Pulmonary artery endothelial cell (primary cell): ENCODE results near the gene IL5RA. TPM values are rescaled to one million over a fixed set of nuclear protein-coding genes. Genes with fewer than 3 reads are reported as not detected.

Source experiments
- DNase-seq: peaks from one replicate; pipeline ENCODE4 v3.0.0-alpha.2; 2011; ENCODE audit warnings: low read depth, low spot score
- total RNA-seq: library from RNA; depleted of rRNA; stranded (reverse); fragments of >200 nt; gene quantifications from 2 replicates; pipeline ENCODE4 v1.2.3, GENCODE V29; 2014

IL5RA gene
- total RNA-seq, 1 donor from 2014 or later: not detected

DNA sequence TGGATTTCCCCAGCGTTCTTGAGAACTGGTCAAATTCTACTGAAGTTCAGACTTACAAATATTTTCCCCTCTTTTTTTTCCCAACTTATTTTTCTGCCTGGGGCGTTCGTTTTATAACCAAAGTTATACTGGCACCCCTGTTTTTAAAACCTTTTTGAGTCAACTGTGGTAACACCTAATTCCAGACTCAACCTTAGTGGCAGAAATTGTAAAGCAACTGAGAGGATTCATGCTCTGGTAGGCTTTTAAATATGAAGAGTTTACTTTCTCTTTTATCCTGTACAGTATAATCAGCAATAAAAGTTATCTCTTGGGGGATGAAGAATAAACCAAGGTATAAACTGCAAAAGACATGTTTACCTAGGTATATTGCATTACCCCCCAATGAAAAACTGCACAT is 2.3 kb downstream of the IL5RA start:
- no peak for DNase-seq

DNA sequence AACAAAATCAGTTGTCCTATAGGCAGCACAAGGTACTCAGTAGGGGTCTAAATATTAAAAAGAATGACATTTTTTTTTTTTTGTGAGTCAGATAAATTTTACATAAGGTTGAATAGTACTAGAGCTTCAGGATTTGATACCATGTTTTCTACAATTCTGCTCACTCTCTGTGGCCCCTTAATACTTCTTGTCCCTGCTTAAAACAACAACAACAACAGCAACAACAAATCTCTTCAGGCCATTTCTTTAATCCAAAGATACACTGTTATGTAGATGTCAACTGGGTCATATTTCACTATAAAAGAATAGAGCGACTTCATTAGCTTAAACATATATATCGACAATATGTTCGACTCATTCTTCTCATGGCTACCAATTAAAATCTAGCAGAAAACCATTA is 3.0 kb downstream of the IL5RA start:
- no peak for DNase-seq

DNA sequence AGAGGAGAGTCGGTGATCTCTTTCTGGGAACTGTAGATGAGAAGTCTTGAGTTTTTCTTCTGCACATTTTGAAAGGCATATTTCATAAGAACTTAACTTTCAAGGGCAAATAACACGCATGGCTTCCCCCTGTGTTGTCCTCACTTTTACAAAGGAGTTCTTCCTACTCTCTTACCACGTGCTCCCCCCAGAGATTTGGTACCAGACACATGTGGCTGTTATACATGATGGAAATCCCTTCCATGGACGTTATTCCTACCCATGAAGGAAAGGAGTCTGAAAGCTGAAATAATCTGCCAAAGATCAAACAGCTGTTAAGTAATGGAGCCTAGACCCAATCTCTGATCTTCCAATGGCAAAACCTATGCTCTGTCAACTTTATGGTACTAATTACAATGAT is 4.4 kb downstream of the IL5RA start:
- DNase-seq: no peak

DNA sequence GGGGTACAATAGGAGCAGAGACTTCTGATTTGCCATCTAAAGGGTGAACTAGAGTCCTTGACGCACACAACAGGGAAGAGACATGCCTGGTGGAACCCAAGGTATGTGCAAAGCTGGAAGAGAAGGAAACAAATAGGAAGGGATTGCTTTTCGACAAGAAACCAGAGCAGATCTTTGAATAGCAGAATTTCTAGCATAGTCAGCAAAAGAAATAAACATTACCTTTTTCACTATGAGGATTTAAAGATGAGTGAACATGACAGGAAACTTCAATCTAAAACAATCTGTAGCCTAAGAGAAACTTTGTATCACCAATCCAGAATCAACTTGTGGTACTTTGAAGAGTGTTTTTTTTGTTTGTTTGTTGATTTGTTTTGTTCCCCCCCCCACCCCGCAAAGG is 4.9 kb downstream of the IL5RA start:
- no peak for DNase-seq

DNA sequence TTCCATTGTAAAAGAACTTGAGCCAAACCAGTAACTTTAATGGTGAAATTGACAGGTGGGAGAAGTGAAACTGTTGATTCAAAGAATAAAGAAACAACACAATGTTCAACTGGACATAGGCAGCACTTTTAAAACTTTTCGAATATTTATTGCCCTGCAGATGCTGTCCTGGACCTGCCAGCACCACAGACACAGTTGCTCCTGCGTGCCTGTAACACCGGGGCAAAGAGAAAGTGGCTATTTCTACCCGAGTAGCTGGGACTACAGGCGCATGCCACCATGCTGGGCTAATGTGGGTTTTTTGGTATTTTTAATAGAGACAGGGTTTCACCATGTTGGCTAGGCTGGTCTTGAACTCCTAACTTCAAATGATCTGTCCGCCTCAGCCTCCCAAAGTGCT is 7.4 kb downstream of the IL5RA start:
- no peak for DNase-seq

DNA sequence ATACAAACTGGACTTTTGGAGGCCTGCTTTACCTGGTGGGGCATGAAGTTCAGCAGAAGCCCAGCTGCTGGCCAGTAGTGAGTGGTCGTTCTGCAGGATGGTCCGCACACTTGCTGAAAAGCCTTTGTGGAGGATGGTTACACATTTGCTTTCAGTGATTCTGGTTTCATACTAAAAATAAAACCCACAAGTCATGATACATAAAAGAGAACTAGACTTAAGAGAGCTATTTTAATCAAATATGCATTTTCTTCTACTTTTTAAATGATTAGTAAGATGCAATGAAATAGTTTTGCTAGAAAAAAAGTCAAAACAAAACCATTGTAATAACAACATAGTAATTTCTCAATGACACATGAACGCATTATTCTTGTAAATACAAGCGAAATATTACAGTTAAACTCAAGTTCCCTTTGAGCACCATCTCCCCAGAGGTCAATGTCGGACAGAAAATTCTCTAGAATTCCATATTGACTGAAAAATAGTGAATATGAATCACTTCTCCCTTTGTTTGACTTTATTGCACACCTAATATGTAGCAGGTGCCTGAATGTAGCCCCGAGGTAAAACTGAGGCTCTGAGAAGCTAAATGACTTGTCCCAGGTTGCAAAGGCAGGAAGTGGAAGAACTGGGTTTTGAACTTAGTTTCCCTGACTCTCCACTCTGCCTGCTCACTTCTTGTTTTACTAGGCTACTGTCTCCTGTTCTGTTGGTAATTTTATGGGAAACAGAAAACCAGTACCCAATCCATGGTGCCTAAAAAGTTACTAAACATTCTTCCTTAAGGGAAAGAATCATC is 8.3 kb downstream of the IL5RA start:
- no peak for DNase-seq

DNA sequence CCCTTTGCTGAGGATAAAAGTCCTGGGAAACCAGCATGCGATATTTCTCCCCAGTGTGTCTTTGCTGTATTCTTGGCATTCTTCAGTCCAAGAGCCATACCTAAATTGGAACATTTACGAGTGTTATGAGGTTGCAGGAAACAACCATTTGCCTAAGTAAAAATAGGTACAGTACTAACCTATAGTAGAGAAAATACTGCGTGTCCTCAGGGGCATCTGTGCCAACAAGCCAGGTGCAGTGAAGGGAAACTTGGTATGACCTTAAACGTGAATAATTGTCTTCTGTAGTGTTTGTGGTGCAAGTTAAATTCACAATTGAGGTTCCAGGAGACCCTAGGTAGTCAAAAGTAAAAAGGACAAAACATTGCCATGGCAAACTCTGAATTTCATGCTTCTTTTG is 12.2 kb downstream of the IL5RA start:
- no peak for DNase-seq

DNA sequence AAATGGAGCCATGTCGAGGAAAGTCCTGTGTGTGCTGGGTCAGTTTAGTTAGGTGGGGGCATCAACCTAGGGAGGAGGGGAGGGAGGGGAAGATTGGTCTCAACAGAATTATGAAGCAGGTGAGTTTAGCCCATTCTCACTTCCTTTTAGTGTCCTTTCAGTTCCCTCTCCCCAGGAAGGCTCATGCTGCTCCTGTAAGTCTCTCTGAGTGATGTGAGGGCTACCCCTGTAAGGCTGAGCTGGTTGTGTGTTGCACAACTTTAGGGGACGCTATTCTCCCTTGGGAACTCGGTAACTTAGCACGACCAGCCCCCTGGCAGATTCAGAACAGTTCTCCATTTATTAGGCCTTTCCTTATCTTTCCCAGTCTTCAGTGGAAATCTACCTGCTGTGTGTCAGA is 21.2 kb downstream of the IL5RA start:
- no peak for DNase-seq

DNA sequence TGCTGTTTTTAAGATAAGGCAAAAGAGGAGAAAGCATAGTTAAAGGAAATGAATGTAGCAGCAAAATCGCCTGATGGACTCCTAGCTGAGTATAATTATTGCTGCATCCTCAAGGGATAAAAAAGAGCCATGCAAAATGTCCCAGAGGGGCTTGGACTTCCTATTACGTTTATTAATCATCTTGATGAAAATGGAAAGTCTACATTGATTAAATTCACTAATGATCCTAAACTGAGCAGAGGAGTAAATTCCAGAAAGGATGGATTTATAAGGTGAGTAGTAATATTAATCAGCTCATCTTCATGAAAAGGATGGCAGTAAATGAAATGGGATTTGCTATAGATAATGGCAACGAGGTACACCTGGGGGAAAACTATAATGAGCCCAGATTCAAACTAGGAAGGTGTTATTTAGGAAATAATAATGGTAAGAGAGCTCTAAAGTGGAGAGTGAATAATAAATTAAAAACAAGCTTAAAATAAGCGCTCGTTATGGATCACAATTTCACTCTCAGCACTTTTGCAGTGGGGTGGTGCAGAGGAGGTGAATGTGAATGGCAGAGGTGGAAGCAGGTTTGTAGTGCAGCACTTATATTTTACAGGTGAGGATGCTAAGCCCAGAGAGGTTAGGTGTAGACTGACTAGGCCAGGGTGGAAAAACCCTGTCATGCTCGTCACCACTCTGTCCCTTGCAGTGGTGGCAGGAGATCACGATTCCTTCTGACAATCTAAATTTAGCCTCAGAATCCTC is 22.3 kb downstream of the IL5RA start:
- DNase-seq: no peak

DNA sequence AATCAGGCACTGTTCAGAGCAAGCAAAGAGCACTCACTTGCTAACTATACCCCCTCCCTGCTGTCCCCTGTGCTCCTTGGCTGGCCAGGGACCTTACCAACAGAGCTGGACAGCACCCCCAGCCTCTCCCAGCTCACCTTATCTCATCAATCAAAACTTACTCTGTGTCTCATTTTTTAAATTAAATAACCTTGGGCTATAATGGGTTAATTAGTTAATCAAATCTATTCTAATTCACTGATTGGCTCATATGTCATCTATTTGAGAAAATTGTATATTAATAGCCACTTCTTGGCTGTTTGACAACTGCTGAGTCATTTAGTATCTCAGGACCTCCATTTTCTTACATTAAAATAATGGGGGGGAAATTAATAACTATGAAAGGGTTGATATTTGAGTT is 22.9 kb downstream of the IL5RA start:
- DNase-seq: no peak

DNA sequence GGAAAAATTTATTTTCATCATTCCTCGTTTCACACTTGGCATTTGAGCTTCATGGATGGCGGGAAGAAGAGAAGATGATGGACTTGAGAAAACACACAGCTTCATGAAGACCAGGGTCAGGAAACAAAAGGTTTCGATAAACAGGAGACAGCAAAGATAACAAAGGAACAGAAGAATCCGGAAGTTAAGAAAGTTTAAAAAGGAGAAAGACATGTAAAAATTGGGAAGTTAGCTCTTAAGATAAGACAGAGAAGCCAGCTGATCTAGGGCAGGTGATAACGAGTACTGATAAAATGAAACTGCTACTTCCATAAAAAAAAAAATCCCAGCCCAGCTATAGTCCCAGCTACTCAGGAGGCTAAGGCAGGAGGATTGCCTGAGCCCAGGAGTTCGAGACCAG is 23.9 kb downstream of the IL5RA start:
- DNase-seq: no peak

DNA sequence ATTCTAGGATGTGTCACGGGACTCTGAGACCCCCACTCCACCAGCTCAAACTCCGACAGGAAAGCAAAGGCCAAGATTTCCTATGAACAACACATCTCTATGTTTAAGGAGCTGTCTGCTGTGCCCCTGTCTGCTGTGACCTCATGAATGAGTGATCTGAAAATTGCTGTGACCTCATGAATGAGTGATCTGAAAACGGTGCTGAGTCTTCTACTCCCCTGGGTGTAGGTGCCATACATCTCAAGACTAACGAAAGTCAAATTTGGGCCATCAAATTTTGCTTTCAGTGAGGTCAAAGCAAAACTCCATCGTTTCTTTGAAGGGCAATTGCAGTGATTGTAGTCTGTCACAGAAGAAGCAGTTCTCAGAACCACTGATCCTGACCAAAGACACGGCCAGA is 24.4 kb downstream of the IL5RA start:
- DNase-seq: no peak

DNA sequence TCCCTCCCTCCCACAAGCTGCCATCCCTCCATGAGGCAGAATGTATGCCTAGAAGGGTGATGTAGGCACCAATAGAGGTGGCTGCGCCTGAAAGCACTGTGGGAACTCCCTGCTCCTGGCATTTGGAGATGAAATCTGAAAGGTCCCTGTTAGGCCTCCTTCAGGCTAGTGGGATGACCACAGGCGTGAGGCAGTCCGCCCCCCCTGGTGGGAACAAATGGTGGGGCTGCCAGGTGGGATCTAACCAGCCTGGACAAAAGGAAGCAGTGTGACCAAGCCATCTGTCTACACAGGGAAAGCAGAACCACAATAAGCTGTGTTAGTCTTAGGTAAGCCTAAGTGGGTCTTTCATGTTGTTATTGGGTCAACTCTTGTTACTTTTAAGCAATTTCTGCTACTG is 25.3 kb downstream of the IL5RA start:
- no peak for DNase-seq

DNA sequence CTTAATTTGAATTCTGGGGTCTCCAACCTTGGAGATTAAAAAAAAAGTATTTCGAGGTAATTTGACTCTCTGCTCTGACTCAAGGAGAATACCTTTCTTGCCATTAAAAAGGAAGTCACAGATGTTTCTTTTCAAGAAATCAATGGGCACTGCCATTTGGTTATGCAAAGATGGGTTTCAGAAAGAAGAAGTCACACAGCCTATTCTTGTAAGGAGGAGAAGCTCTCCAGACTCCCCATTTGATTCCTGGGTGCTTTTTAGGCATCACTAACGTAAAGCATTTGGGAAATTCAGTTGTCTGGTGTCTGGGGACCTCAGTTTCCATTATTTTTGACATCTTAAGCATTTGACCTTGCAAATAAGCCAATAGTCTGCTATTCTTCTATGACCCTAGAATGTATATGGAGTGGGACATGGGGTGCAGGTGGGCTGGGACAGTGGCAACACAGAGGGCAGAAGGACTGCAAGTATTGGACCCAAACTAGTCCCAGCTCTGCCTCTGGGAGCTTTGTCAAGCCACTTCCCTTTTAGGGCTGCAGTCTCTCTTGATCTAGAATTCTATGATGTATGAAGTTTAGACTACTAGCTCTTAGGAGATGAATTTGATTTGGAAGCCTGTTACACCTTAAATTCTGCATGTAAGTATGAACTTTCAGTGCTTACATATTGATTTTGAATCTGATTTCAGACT is 27.8 kb downstream of the IL5RA start:
- DNase-seq: no peak

DNA sequence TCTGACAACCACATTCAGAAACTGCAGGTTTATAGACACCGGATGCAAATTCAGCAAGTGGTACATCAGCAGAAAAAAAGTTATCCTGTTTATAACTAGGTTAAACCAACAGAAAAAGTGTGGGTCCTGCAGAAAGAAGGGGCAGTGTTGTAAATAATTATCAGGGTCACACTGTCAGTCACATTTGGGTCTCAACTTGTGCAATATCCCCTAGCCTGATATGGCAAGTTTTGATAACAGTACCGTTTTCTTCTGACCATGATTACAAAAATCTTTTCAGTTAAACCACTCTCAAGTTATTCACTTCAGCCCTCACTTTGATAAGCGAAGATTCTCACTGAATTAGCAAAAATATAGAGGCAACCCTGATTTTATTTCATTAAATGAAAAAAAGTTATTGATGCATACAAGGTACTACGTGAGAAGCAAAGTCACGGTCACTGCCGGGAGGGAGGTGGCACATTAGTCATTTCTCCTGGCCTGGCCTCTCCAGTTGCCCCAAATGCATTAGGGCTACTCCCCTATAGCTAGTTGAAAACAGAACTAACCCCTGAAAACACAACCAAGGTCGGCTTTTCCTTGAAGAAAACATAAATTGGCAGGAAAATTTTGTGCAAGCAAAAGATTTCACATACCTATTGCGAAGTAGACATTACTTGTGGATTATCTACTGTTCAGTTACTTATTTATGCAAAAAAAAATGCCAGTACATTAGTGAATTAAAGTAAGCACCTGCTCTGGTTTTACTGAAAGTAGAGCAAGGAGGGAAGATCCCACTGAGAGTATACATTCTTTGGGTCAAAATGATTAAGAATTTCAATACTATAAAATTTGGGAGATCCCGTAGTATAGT is 28.6 kb downstream of the IL5RA start:
- DNase-seq: no peak

DNA sequence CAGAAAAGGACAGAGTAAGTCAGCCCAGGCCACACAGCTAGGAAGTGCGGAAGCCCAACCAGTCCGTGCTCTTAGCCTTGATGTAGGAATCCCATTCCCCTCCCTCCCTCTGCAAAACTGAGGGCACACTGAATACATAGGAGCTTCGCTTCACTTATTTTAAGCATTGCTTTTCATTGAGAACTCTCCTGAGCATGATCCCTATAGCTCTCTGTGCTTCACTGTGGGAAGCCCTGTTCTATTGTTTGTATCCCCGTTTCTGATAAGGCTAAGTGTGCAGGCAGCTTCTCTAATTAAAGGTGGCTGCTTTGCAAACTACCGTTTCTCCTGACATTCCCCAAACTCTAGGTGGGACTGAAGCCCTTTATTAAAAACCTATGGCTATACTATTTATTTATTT is 29.9 kb downstream of the IL5RA start:
- DNase-seq: no peak

DNA sequence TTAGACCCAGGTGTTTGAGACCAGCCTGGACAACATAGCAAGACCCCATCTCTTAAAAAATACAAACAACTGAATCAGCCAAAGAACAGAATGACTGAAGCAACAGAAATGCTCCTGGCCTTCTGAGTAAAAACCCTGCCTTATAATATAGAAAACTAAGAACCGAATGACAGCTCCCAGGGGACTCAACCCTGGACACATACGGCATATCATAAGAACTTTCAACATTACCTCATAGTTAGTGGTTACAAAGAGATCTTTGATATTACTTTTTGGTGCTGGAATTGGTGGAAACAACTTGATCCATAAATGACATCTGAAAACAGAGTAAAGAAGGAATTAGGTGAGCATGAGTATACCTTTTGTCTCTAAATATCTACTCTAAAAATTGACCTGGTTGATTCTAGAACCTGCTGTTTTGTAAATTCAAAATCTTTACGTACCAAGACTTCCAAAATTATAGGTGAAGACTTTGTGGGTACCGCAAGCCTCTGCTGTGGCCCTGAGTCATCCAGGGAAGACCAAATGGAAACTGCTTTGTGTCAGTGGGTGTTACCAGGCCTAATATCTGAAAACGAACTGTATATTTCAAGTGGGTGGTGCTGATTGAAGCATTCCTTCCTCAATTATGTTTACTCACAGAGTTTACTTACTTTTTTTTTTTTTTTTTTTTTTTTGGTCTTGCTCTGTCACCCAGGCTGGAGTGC is 35.5 kb downstream of the IL5RA start:
- no peak for DNase-seq

DNA sequence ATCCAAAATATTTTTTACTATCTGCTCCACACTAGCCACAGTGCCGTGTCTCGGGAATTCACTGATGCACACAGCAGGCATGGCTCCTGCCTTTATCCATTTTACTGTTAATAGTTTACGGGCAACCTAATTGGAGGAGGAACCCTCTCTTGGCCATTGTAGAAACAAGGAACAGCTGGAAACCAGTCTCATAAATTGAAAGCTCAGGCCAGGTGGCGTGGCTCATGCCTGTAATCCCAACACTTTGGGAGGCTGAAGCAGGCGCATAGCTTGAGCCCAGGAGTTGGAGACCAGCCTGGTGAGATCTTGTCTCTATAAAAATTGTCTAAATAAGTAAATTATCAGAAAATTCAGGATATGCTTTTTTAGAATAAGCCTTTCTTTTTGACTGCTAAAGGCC is 39.0 kb downstream of the IL5RA start:
- DNase-seq: no peak

DNA sequence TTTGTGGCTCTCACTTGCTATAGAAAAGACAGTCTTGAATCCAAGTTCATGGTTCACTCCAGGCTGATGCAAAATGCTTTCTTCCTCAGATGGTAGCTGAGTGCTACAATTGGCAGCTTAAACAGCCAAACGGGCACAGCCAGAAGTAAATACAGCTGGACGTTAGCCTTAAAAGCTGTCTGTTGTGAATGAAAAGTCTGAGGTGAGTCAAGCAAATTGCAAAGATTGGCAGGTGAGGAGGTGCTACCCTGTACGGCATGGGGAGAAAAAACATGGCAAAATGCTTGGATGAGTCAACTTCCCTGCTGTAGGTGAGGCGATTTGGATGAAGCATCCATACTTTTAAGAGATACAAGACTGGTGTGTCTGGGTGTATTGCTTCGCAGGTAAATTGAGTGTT is 40.5 kb downstream of the IL5RA start:
- no peak for DNase-seq

DNA sequence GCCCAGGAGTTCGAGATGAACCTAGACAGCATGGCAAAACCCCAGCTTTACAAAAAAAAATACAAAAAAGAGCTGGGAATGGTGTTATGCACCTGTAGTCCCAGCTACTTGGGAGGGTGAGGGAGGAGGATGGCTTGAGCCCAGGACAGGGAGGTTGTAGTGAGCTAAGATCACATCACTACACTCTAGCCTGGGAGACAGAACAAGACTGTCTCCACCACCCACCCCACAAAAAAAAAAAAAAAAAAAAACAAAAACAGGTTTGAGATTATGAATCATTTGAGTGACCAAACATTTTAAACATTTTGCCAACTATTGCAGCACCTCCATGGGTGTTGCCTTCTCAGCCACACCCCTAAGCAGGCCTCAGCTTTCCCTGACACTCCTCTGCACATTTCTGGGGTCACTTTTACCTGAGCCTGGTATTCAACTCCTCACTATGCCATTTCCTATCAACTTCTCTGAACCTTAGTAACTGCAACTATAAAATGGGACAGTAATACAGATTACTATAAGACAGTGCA is 41.8 kb downstream of the IL5RA start:
- DNase-seq: no peak

DNA sequence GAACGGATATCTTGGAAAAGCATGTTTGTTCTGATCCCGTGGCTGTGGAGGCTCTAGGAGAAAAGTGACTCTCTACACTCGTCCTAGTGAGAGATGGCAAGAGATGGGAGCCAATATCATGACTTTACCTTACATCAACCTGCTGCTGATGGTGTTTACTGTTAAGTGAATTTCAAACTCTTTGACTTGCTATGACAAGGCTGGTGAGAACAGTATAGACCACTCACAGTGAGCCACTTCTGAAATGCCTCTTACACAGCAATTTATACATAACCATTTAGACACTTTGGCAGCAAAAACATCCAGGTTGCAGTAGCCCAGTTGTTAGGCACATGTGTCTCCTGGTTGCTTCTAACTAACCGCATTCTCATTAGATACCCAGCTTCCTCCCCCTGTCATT is 43.3 kb downstream of the IL5RA start:
- no peak for DNase-seq
